K562 (cell line): ENCODE data around the gene COL26A1. TPM values are rescaled to one million over a fixed set of nuclear protein-coding genes. Genes with fewer than 3 reads are reported as not detected.

Experiments used
- ATAC-seq: fragments of 200-7000 bp; cut with Tn5 transposase; 3 replicates; pipeline ENCODE4 v1.9.1; 2020; ENCODE audit warnings: moderate library complexity
- BruUV-seq: library from RNA; stranded (reverse); fragments of 400-500 nt; replicated peaks from 2 replicates; lab custom pipeline; 2021; lab: Mats Ljungman, UMichigan
- CTCF ChIA-PET: fragments of 300-600 bp; formaldehyde crosslinking; extraction: SDS; loops from one replicate; lab custom pipeline; 2021; ENCODE audit warnings: low intra/inter-chr PET ratio; lab: Yijun Ruan, JAX
- POLR2A ChIA-PET: fragments of 300-600, 350-650 bp; sonication (Branson Sonifier 250); formaldehyde crosslinking; extraction: SDS; loops from one replicate; lab custom pipeline; 2021; ENCODE audit warnings: antibody characterized with exemption, inconsistent platforms; lab: Yijun Ruan, JAX
- DNase-seq, 4 experiments: peaks; one replicate each; pipeline versions ENCODE4 v3.0.0 to v3.0.0-alpha.2; 2011 to 2018; ENCODE audit warnings: low spot score in 3 of 4, mixed read lengths in 3 of 4; ENCODE audit errors: extremely low read depth in 1 of 4
- FAIRE-seq: peaks from 2 replicates; lab custom pipeline; 2011; peaks lifted over from hg19 to GRCh38; lab: Jason Lieb, UNC
- H2AFZ ChIP-seq: 2 replicates; pipeline ENCODE4 v1.6.0; 2011; ENCODE audit warnings: low read depth, low read length, control low read depth, inconsistent platforms
- H3K27ac ChIP-seq: fragments of 200-600 bp; 3 replicates; pipeline ENCODE4 v1.8.0; 2011; ENCODE audit warnings: low read depth, mild to moderate bottlenecking, control low read depth, inconsistent platforms, low read length, moderate library complexity, mixed read lengths; ENCODE audit errors: extremely low read depth
- H3K27me3 ChIP-seq, 2 experiments: fragments of 300-600 bp in 1 of 2; 2 replicates in 1 of 2; 3 replicates in 1 of 2; pipeline versions ENCODE4 v1.6.0 to v1.8.0; 2011; ENCODE audit warnings: inconsistent platforms in 2 of 2, low read length in 2 of 2, mild to moderate bottlenecking in 1 of 2, mixed read lengths in 1 of 2, moderate library complexity in 1 of 2; ENCODE audit not compliant: control insufficient read depth in 2 of 2, insufficient read depth in 2 of 2
- H3K36me3 ChIP-seq: fragments of 300-600 bp; 3 replicates; pipeline ENCODE4 v1.8.0; 2011; ENCODE audit warnings: mild to moderate bottlenecking, low read length, inconsistent platforms; ENCODE audit not compliant: control insufficient read depth, insufficient read depth
- H3K4me1 ChIP-seq, 2 experiments: fragments of 200-600 bp in 1 of 2; replicated peaks in 1 of 2; 2 replicates in 1 of 2; 3 replicates in 1 of 2; pipeline versions ENCODE4 v1.5.1 to v1.8.0; 2011; ENCODE audit warnings: inconsistent platforms in 2 of 2, low read length in 2 of 2, mild to moderate bottlenecking in 1 of 2, mixed read lengths in 1 of 2, moderate library complexity in 1 of 2; ENCODE audit not compliant: control insufficient read depth in 2 of 2, insufficient read depth in 2 of 2
- H3K4me2 ChIP-seq: 2 replicates; pipeline ENCODE4 v1.6.1; 2011; ENCODE audit warnings: low read length, control low read depth, inconsistent platforms, mixed read lengths; ENCODE audit not compliant: insufficient read depth
- H3K4me3 ChIP-seq: fragments of 200-600 bp; sonication (generic), shearing (Covaris generic); 2 replicates; pipeline ENCODE4 v1.5.1; 2016; ENCODE audit warnings: control low read depth, inconsistent platforms
- H3K79me2 ChIP-seq: fragments of 200-600 bp; 3 replicates; pipeline ENCODE4 v1.8.0; 2011; ENCODE audit warnings: low read length, inconsistent platforms; ENCODE audit not compliant: control insufficient read depth, insufficient read depth
- H3K9ac ChIP-seq, 2 experiments: 2 replicates each; pipeline versions ENCODE4 v1.6.0 to v1.6.1; 2011; ENCODE audit warnings: low read depth in 2 of 2, low read length in 2 of 2, control low read depth in 1 of 2, inconsistent platforms in 1 of 2, mild to moderate bottlenecking in 1 of 2, mixed read lengths in 1 of 2; ENCODE audit not compliant: insufficient read depth in 1 of 2
- H3K9me1 ChIP-seq: one replicate; pipeline ENCODE4 v1.6.0; 2011; ENCODE audit warnings: inconsistent platforms, mild to moderate bottlenecking, low read length, moderate library complexity; ENCODE audit not compliant: control insufficient read depth, insufficient read depth
- H3K9me3 ChIP-seq: replicated peaks from 2 replicates; pipeline ENCODE4 v1.5.1; 2011; ENCODE audit warnings: low read depth, low read length, inconsistent platforms; ENCODE audit not compliant: control insufficient read depth, insufficient read depth
- H4K20me1 ChIP-seq: replicated peaks from 2 replicates; pipeline ENCODE4 v1.6.1; 2011; ENCODE audit warnings: low read length, inconsistent platforms, mixed read lengths; ENCODE audit not compliant: control insufficient read depth, insufficient read depth
- BCOR ChIP-seq: fragments of 450-650 bp; IDR thresholded peaks from 2 replicates; pipeline ENCODE4 v1.6.1; 2016
- C11orf30 ChIP-seq: fragments of 450-650 bp; IDR thresholded peaks from 2 replicates; pipeline ENCODE4 v1.6.1; 2016; ENCODE audit warnings: low read depth, mild to moderate bottlenecking
- DPF2 ChIP-seq: fragments of 450-650 bp; IDR thresholded peaks from 2 replicates; pipeline ENCODE4 v1.6.1; 2016
- JUNB ChIP-seq: fragments of 450-650 bp; formaldehyde crosslinking; conservative IDR thresholded peaks from 2 replicates; pipeline ENCODE4 v1.4.0; 2020; ENCODE audit warnings: mild to moderate bottlenecking
- KDM1A ChIP-seq, 2 experiments: fragments of 450-650 bp; IDR thresholded peaks; 2 replicates each; pipeline ENCODE4 v1.6.1; 2016; ENCODE audit warnings: mild to moderate bottlenecking in 2 of 2
- NRF1 ChIP-seq, 2 experiments: fragments of 450-650 bp; IDR thresholded peaks in 1 of 2; conservative IDR thresholded peaks in 1 of 2; 2 replicates each; pipeline ENCODE4 v1.6.1; 2014; ENCODE audit warnings: mild to moderate bottlenecking in 2 of 2
- RBM25 ChIP-seq: fragments of 200-400 bp; formaldehyde crosslinking; IDR thresholded peaks from 2 replicates; pipeline ENCODE4 v1.6.1; 2018; ENCODE audit warnings: low read length, low read depth, moderate library complexity; ENCODE audit not compliant: severe bottlenecking
- RNF219 ChIP-seq: fragments of 250-450 bp; sonication (Bioruptor Pico); IDR thresholded peaks from 2 replicates; pipeline ENCODE4 v1.5.0; 2022; ENCODE audit warnings: mild to moderate bottlenecking
- SMC3 ChIP-seq: conservative IDR thresholded peaks from 2 replicates; pipeline ENCODE4 v1.6.1; 2011; ENCODE audit warnings: low read depth, low read length, improper control_type of control experiment; ENCODE audit not compliant: insufficient read depth
- ZNF277 ChIP-seq: fragments of 250-450 bp; sonication (Bioruptor Pico); IDR thresholded peaks from 2 replicates; pipeline ENCODE4 v1.8.0; 2022; ENCODE audit warnings: inconsistent platforms, mild to moderate bottlenecking, moderate library complexity, borderline replicate concordance
- ZNF584 ChIP-seq: fragments of 200-800 bp; sonication (Bioruptor generic); IDR thresholded peaks from 2 replicates; pipeline ENCODE4 v1.6.1; 2016; ENCODE audit warnings: low read depth, mild to moderate bottlenecking, missing genetic modification characterization, missing compliant biosample characterization
- ZNF766 ChIP-seq: fragments of 200-800 bp; sonication (Bioruptor generic); conservative IDR thresholded peaks from 2 replicates; pipeline ENCODE4 v1.6.1; 2016; ENCODE audit warnings: missing genetic modification characterization, missing compliant biosample characterization
- WGBS: fragments of 100-300 bp; shearing (Covaris generic); methylation state at CpG from one replicate; pipeline ENCODE4 v1.1.6; 2016; ENCODE audit warnings: low coverage, mixed read lengths; ENCODE audit not compliant: insufficient coverage; ENCODE audit errors: missing lambda C conversion rate; 5-methylcytosine and 5-hydroxymethylcytosine counted together
- in situ Hi-C: fragments of 300-500 bp; cut with MboI; formaldehyde crosslinking; loops from 4 replicates; pipeline ENCODE4 v1.15.0; 2018; ENCODE audit warnings: inconsistent platforms, mixed read lengths
- intact Hi-C: fragments of 100-400 bp; cut with micrococcal nuclease; formaldehyde crosslinking; loops from 2 replicates; pipeline ENCODE4 v1.14.2; 2022
- polyA plus RNA-seq, 8 experiments: library from polyadenylated mRNA; depleted of rRNA in 4 of 8; stranded (reverse) in 5 of 8; unstranded in 3 of 8; fragments of >200 nt; fragmentation: Nextera tagmentation in 2 of 8; fragmentation: Illumina TruSeq in 1 of 8; extraction: Ambion mirVana in 2 of 8; extraction: Trizol in 1 of 8; gene quantifications; 2 replicates each; pipeline versions ENCODE4 v1.2.1 to v1.2.3, GENCODE V29; 2011 to 2014; ENCODE audit warnings: inconsistent platforms in 1 of 8, missing spikeins in 1 of 8
- total RNA-seq, 7 experiments: library from RNA; depleted of rRNA in 6 of 7; stranded (reverse); fragments of >200 nt in 6 of 7; fragmentation: Illumina TruSeq in 2 of 7; extraction: Trizol in 2 of 7; gene quantifications; 2 replicates each; pipeline versions ENCODE4 v1.2.1 to v1.2.3, GENCODE V29; 2011 to 2021; ENCODE audit warnings: low replicate concordance in 1 of 7

Gene COL26A1
- total and polyA plus RNA-seq, 9 of the 15 experiments (the other 6 are each of a cell fraction or from before 2014, with no cell fraction given): 0.04 to 0.39 (median 0.07) TPM; not detected in 5

GRCh38 chr7:101330011-101330484 lies 32.6 kb upstream of the COL26A1 start (continued):
- TF ChIP-seq RNF219 (no peak), ZNF277 (CRISPR knock-in tag) (no peak)
- TF ChIP-seq, all 486 proteins: peak for 2

- CTCF ChIA-PET: no interaction called here
Measured at GRCh38 chr7:101332026-101332425, 30.6 kb upstream of the COL26A1 start.

More at GRCh38 chr7:101332026-101332425, 30.6 kb upstream of the COL26A1 start:
- Histone ChIP-seq H3K27me3 (peaks cover 22 to 41% of the 10 kb centered on the region in 2 experiments), H2AFZ (no peak overlapping the region), H3K9me1 (no peaks in the 10 kb centered on the region), H4K20me1 (no peaks in the 10 kb centered on the region), H3K4me1 (no peaks in the 10 kb centered on the region), H3K27ac (no peak overlapping the region), H3K79me2 (no peaks in the 10 kb centered on the region), H3K36me3 (no peaks in the 10 kb centered on the region), H3K9me3 (no peaks in the 10 kb centered on the region), H3K4me2 (no peak overlapping the region), H3K9ac (no peak overlapping the region), H3K4me3 (no peak overlapping the region)
- no peak for DNase-seq
- FAIRE-seq: no peak
- whole genome bisulfite sequencing: 4% methylated on average over 8 of the region's 8 CpGs
- POLR2A ChIA-PET: interaction anchor here (0.7 kb wide), 1 partner anchor 11 kb away, joined by 3 read pairs; no protein-coding TSS in a partner anchor
- in situ Hi-C loops (no loop called here), intact Hi-C loops (no loop called here)
- no peak for ATAC-seq
- BruUV-seq: no TSS peak
- TF ChIP-seq SMC3 (no peak), DPF2 (no peak), C11orf30 (no peak), KDM1A (IDR thresholded peaks at IDR 0.05) (peak in 1 of 2 experiments; percentile 9; a peak in 1 of 4 replicates), BCOR (peak; percentile 37; the same call in 1 of the 2 replicates), JUNB (CRISPR knock-in tag) (no peak), NRF1 (conservative IDR thresholded peaks at IDR 0.05 in 1 of 2, IDR thresholded peaks at IDR 0.05 in 1 of 2) (no peak), ZNF584 (CRISPR knock-in tag) (no peak), ZNF766 (no peak), RBM25 (peak; percentile 68)
